Measurements from ENCODE around the gene NEO1. TPM values are rescaled to one million over a fixed set of nuclear protein-coding genes. Genes with fewer than 3 reads are reported as not detected.

Gene NEO1
- 30.0 to 35.1 TPM (median 30.9 TPM) in 5 replicates for total RNA-seq (2022; extraction: Qiagen RNA extraction; ENCODE audit: low read depth)

GRCh38 chr15:73051807-73052652 lies at the start of gene NEO1:
TSS of gene NEO1 (plus strand) at chr15:73052463. CDS start at chr15:73052676, 213 bp downstream.

Data from A549 treated with RU486 at 1 μM for 4 hours (cell line).